Loucy (cell line): Measurements from ENCODE around the gene CADM2.

Experiments
- CTCF ChIP-seq: fragments of 200-600 bp; sonication (generic); conservative IDR thresholded peaks from 2 replicates; pipeline ENCODE4 v1.5.1; 2014; ENCODE audit warnings: mild to moderate bottlenecking, antibody characterized with exemption, low read length
- EZH2phosphoT487 ChIP-seq: fragments of 200-600 bp; IDR thresholded peaks from 2 replicates; pipeline ENCODE4 v1.6.1; 2018; ENCODE audit warnings: antibody characterized with exemption, mild to moderate bottlenecking, moderate library complexity, borderline replicate concordance

DNA sequence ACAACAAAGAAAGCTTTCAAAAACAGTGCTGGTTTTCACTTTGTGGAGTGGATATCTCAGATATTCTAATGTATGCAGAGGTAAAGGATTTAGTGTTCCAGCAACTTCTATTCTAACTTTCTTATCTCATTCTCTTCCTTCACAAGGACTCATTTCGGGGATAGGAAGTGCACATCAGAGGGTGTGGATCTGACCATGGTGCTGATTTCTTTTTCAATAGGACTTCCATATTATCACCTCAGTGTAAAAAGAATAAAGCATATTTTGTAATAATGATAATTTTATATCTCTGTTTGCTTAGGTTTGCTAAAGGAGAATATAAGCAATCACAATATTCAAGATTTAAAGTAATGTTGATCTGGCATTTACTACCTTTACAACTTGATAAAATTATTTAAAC, 12.5 kb upstream of the CADM2 start:
- TF ChIP-seq CTCF (no peak), EZH2phosphoT487 (no peak)
